Transverse colon (tissue), 4 donors: ENCODE measurements around the gene PDZD2. TPM values are rescaled to one million over a fixed set of nuclear protein-coding genes. Genes with fewer than 3 reads are reported as not detected.
A peak's percentile ranks its signal among the peaks of the same experiment; 100 is the strongest.

ENCODE experiments used
- DNase-seq: peaks from one replicate; pipeline ENCODE4 v3.0.0-alpha.2; 2019
- H3K27ac ChIP-seq, 4 donors: fragments of 200-600 bp; sonication (generic); 2 replicates each; pipeline ENCODE4 v1.5.1; 2016 to 2018; ENCODE audit warnings: inconsistent platforms in 4 of 4
- H3K27me3 ChIP-seq: fragments of 200-600 bp; sonication (generic); 2 replicates; pipeline ENCODE4 v1.5.1; 2017; ENCODE audit warnings: inconsistent platforms
- H3K36me3 ChIP-seq, 4 donors: fragments of 200-600 bp; sonication (generic); 2 replicates each; pipeline ENCODE4 v1.5.1; 2017 to 2019; ENCODE audit warnings: inconsistent platforms in 4 of 4
- H3K4me1 ChIP-seq, 4 donors: fragments of 200-600 bp; sonication (generic); 2 replicates each; pipeline ENCODE4 v1.5.1; 2017 to 2020; ENCODE audit warnings: inconsistent platforms in 4 of 4
- H3K4me3 ChIP-seq, 4 donors: fragments of 200-600 bp; sonication (generic); 1 replicate in 1 of 4; 2 replicates in 3 of 4; pipeline versions ENCODE4 v1.5.1 to v1.6.1; 2017 to 2019; ENCODE audit warnings: inconsistent platforms in 4 of 4
- H3K9me3 ChIP-seq, 2 donors: fragments of 200-600 bp; sonication (generic); 2 replicates each; pipeline ENCODE4 v1.5.1; 2017 to 2019; ENCODE audit warnings: inconsistent platforms in 2 of 2
- EP300 ChIP-seq: sonication (generic); formaldehyde crosslinking; IDR thresholded peaks from one replicate; pipeline ENCODE4 v1.6.1; 2017; ENCODE audit warnings: antibody characterized with exemption, low read depth
- POLR2A ChIP-seq: fragments of 450-650 bp; IDR thresholded peaks from one replicate; pipeline ENCODE4 v1.6.1; 2016; ENCODE audit warnings: antibody characterized with exemption, mild to moderate bottlenecking, moderate library complexity
- POLR2AphosphoS5 ChIP-seq, 3 donors: sonication (generic); formaldehyde crosslinking; IDR thresholded peaks; one replicate each; pipeline ENCODE4 v1.6.1; 2016; ENCODE audit warnings: antibody characterized with exemption in 3 of 3
- WGBS, 2 donors: methylation state at CpG; one replicate each; pipeline ENCODE4 v1.1.5; 2018; ENCODE audit warnings: low coverage in 1 of 2; 5-methylcytosine and 5-hydroxymethylcytosine counted together
- in situ Hi-C, 4 donors: fragments of 200-750 bp; cut with MboI; loops; one replicate each; pipeline versions ENCODE4 v1.15.0 to v1.15.1; 2017; ENCODE audit warnings: low sequenced_read_pairs in 3 of 4, low pct_ligation_motif_present in 1 of 4, low pct_unique_long_range_greater_than_20kb in 1 of 4
- intact Hi-C: fragments of 100-400 bp; cut with DNase I; formaldehyde crosslinking; loops from one replicate; pipeline ENCODE4 v1.15.1; 2023; ENCODE audit warnings: low total_unique reads
- total RNA-seq, 4 donors: library from RNA; depleted of rRNA; stranded (reverse); fragments of >200 nt; gene quantifications; one replicate each; pipeline ENCODE4 v1.1.0, GENCODE V29; 2016
- TF ChIP-seq, protein P1 (sequence below), 5 experiments: fragments of 200-600 bp in 3 of 5; fragments of 450-650 bp in 2 of 5; sonication (generic) in 3 of 5; IDR thresholded peaks; 1 replicate in 2 of 5; 2 replicates in 3 of 5; pipeline ENCODE4 v1.5.1; 2016 to 2017; ENCODE audit warnings: antibody characterized with exemption in 5 of 5, inconsistent platforms in 3 of 5, mild to moderate bottlenecking in 2 of 5, moderate library complexity in 1 of 5

PDZD2 gene
- total RNA-seq, 4 donors from 2014 or later, result 2.0 to 3.7 (median 2.8) TPM

DNA sequence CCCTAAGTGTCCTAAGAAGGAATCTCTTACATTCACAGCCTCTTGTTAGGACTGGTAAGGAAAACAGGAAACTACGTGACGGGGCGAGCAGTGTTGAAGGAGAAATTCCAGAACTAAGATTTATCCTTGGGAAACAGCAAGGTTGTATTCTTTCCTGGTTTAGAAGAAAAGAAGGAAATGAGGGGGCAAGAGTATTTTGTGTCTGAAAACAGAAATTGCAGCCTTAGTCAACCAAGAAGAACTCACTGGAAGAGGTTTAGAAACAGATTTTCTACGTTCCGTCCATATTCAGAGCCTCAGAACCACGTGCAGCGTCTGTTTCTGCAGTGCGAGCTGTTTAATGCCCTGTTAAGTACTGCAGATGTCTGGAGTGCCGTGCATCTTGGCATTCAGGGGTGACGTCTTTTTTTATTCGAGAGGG, 460.0 kb downstream of the PDZD2 start:
- Histone ChIP-seq H3K9me3 (no peaks in the 10 kb centered on the region), H3K27me3 (no peaks in the 10 kb centered on the region), H3K4me3 (no peak overlapping the region), H3K27ac (peak overlapping the region; percentile 33 to 69 (median 58)), H3K4me1 (peaks cover 0 to 6% (median 5%) of the 10 kb centered on the region in 4 donors), H3K36me3 (peaks cover 0 to 20% (median 8%) of the 10 kb centered on the region in 4 donors)
- intact Hi-C loops, result loop anchor here (10.0 kb wide), 1 partner anchor 524 kb away; no protein-coding TSS in a partner anchor
- TF ChIP-seq POLR2AphosphoS5 (IDR thresholded peaks at IDR 0.05) (no peak), EP300 (no peak), POLR2A (no peak)
- TF ChIP-seq, protein P1, sequence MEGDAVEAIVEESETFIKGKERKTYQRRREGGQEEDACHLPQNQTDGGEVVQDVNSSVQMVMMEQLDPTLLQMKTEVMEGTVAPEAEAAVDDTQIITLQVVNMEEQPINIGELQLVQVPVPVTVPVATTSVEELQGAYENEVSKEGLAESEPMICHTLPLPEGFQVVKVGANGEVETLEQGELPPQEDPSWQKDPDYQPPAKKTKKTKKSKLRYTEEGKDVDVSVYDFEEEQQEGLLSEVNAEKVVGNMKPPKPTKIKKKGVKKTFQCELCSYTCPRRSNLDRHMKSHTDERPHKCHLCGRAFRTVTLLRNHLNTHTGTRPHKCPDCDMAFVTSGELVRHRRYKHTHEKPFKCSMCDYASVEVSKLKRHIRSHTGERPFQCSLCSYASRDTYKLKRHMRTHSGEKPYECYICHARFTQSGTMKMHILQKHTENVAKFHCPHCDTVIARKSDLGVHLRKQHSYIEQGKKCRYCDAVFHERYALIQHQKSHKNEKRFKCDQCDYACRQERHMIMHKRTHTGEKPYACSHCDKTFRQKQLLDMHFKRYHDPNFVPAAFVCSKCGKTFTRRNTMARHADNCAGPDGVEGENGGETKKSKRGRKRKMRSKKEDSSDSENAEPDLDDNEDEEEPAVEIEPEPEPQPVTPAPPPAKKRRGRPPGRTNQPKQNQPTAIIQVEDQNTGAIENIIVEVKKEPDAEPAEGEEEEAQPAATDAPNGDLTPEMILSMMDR (IDR thresholded peaks at IDR 0.05), result no peak
- WGBS, 2 donors, result 82 to 85% methylated on average over 11 of the region's 11 CpGs
- DNase-seq, result no peak
- in situ Hi-C loops, result loop anchor here in 3 of 4 donors (10.0 to 25.0 kb wide), 2 partner anchors 264 to 512 kb away; no protein-coding TSS in a partner anchor

DNA sequence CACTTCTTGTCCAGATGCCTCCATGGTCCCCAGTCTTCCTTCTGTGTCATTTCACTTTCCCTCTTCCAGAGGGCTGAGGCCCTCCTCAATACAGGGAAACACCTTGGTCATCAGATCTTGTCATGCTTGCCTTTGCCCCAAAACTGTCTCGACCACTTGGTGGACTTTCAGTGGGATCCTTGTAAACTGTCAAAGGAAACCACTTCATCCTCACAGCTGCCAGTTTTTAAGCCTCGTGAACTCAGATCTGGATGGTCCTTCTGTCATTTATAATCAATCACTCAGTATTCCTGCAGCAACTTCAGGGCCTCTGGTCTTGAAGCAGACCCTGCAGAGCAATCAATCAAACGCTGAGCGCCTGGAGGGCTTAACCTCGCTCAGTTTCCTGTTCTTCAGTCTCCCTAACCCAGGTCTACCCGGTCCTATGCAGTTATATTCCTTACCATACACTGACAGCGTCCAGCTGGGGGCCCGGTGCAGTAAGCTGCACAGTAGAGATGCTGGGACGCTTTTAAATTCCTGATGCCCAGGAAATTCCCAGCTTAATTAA, 460.6 kb downstream of the PDZD2 start:
- TF ChIP-seq EP300 (no peak), POLR2A (no peak), POLR2AphosphoS5 (IDR thresholded peaks at IDR 0.05) (no peak)
- TF ChIP-seq, protein P1 (IDR thresholded peaks at IDR 0.05), result no peak
- intact Hi-C loops (loop anchor here (10.0 kb wide), 1 partner anchor 525 kb away; no protein-coding TSS in a partner anchor), in situ Hi-C loops (loop anchor here in 3 of 4 donors (10.0 to 25.0 kb wide), 2 partner anchors 265 to 512 kb away; no protein-coding TSS in a partner anchor)
- DNase-seq, result no peak
- peaks cover 0 to 25% (median 9%) of the 10 kb centered on the region in 4 donors for H3K36me3 ChIP-seq
- peak overlapping the region; percentile 33 to 69 (median 58) for H3K27ac ChIP-seq
- no peaks in the 10 kb centered on the region for H3K27me3 ChIP-seq
- H3K4me1 ChIP-seq, result peaks cover 0 to 6% (median 5%) of the 10 kb centered on the region in 4 donors
- no peaks in the 10 kb centered on the region for H3K9me3 ChIP-seq
- no peak overlapping the region for H3K4me3 ChIP-seq
- WGBS, 2 donors, result 80 to 81% methylated on average over 4 to 9 of the region's 9 CpGs

DNA sequence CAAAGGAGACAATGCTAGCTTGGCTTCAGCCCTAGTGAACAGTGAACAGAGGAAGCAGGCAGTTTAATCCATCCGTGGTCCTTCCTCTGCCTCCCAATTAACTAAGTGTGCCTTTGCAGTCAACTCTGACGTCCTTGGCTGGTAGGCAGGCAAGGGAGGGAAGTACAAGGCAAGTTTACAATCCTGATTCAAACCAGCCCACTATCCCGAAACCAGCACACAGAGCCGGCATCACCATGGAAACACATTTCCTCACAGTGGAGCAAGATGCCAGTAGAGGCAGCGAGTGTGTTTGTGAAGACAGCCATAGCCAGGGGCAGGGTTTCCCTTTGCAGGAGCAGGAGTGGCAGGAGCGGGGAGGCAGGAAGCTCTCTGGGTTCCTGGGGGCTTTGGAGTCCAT, 461.3 kb downstream of the PDZD2 start:
- WGBS, 2 donors, result 69 to 90% methylated on average over 2 to 6 of the region's 6 CpGs
- H3K27me3 ChIP-seq, result no peaks in the 10 kb centered on the region
- TF ChIP-seq, protein P1 (IDR thresholded peaks at IDR 0.05), result no peak
- TF ChIP-seq POLR2AphosphoS5 (IDR thresholded peaks at IDR 0.05) (no peak), EP300 (no peak), POLR2A (no peak)
- H3K4me3 ChIP-seq, result no peak overlapping the region
- peak overlapping the region in 3 of 4 donors; percentile 58 to 69 (median 59) for H3K27ac ChIP-seq
- H3K4me1 ChIP-seq, result peaks cover 0 to 6% (median 5%) of the 10 kb centered on the region in 4 donors
- DNase-seq, result no peak
- H3K9me3 ChIP-seq, result no peaks in the 10 kb centered on the region
- intact Hi-C loops, result no loop called here
- peaks cover 0 to 31% (median 11%) of the 10 kb centered on the region in 4 donors for H3K36me3 ChIP-seq
- in situ Hi-C loops, result no loop called here

DNA sequence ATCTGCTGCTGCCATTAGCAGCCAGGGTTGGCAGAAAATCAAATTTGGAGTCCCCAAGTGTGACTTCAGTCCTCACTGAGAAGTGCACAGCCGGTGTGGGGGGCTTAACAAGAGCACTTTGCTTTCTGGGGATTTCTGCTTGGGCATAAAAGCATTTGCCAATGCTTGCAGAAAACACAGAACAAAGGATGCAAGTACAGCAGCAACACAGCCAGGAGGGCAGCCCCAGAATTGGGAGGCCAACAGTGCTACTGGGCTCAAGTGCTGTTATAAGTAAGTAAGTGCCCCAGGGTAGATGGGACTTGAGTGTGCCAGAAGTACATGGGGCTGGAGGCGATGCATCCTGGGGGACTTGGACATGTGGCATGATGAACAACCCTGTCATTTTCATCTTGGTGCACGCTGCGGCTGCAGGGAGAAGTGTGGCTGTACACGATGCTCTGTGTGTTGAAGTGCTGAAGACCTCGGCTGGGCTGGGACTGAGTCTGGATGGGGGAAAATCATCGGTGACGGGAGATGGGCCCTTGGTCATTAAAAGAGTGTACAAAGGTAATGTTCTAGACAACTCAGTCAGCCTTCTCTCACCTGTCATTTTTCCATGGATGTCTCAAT, 461.9 kb downstream of the PDZD2 start:
- peaks cover 0 to 32% (median 13%) of the 10 kb centered on the region in 4 donors for H3K36me3 ChIP-seq
- peaks cover 0 to 6% (median 5%) of the 10 kb centered on the region in 4 donors for H3K4me1 ChIP-seq
- no peak for DNase-seq
- in situ Hi-C loops (no loop called here), intact Hi-C loops (no loop called here)
- no peaks in the 10 kb centered on the region for H3K9me3 ChIP-seq
- TF ChIP-seq, protein P1 (IDR thresholded peaks at IDR 0.05), result no peak
- no peak for TF ChIP-seq EP300
- no peak for TF ChIP-seq POLR2A
- no peak for TF ChIP-seq POLR2AphosphoS5 (IDR thresholded peaks at IDR 0.05)
- H3K27me3 ChIP-seq, result no peaks in the 10 kb centered on the region
- no peak overlapping the region for H3K4me3 ChIP-seq
- 96 to 98% methylated on average over 6 to 8 of the region's 8 CpGs for WGBS, 2 donors
- peak overlapping the region in 3 of 4 donors; percentile 58 to 69 (median 59) for H3K27ac ChIP-seq
